Vagina (tissue), 2 donors: Measurements from ENCODE around the gene PI16. TPM values are rescaled to one million over a fixed set of nuclear protein-coding genes. Genes with fewer than 3 reads are reported as not detected.
A peak's percentile ranks its signal among the peaks of the same experiment; 100 is the strongest.
"Not testable (repeated sequence)": the region's sequence is repeated elsewhere in the genome, so short reads cannot be mapped to it uniquely, and the experiment has no call there.

Experiments
- DNase-seq, 2 donors: peaks; one replicate each; pipeline ENCODE4 v3.0.0-alpha.2; 2017; ENCODE audit errors: extremely low spot score in 2 of 2
- H3K27ac ChIP-seq: fragments of 200-600 bp; sonication (generic); one replicate; pipeline ENCODE4 v1.5.1; 2019
- H3K27me3 ChIP-seq: fragments of 200-600 bp; sonication (generic); one replicate; pipeline ENCODE4 v1.5.1; 2019
- H3K36me3 ChIP-seq, 2 donors: fragments of 200-600 bp; sonication (generic); one replicate each; pipeline ENCODE4 v1.5.1; 2017 to 2019
- H3K4me1 ChIP-seq: fragments of 200-600 bp; sonication (generic); one replicate; pipeline ENCODE4 v1.5.1; 2019
- H3K4me3 ChIP-seq, 2 donors: fragments of 200-600 bp; sonication (generic); 1 replicate in 1 of 2; 2 replicates in 1 of 2; pipeline ENCODE4 v1.5.1; 2016 to 2019
- H3K9me3 ChIP-seq: fragments of 200-600 bp; sonication (generic); one replicate; pipeline ENCODE4 v1.5.1; 2019
- CTCF ChIP-seq, 3 experiments: fragments of 450-650 bp in 2 of 3; fragments of 200-600 bp in 1 of 3; sonication (generic) in 1 of 3; IDR thresholded peaks; one replicate each; pipeline ENCODE4 v1.5.1; 2017 to 2019; ENCODE audit warnings: antibody characterized with exemption in 3 of 3, mild to moderate bottlenecking in 2 of 3, moderate library complexity in 2 of 3
- POLR2A ChIP-seq, 2 donors: fragments of 450-650 bp; IDR thresholded peaks; one replicate each; pipeline ENCODE4 v1.6.1; 2017; ENCODE audit warnings: antibody characterized with exemption in 2 of 2, mild to moderate bottlenecking in 2 of 2, moderate library complexity in 2 of 2
- POLR2AphosphoS5 ChIP-seq, 2 donors: sonication (generic); formaldehyde crosslinking; IDR thresholded peaks; one replicate each; pipeline ENCODE4 v1.9.0; 2017; ENCODE audit warnings: antibody characterized with exemption in 2 of 2, mild to moderate bottlenecking in 2 of 2, low read depth in 1 of 2; ENCODE audit not compliant: insufficient read depth in 1 of 2
- intact Hi-C: fragments of 100-400 bp; cut with DNase I; formaldehyde crosslinking; loops from one replicate; pipeline ENCODE4 v1.15.1; 2023
- total RNA-seq: library from RNA; depleted of rRNA; stranded (reverse); fragments of >200 nt; gene quantifications from one replicate; pipeline ENCODE4 v1.2.3, GENCODE V29; 2016

The PI16 gene
- total RNA-seq, 1 donor from 2014 or later, result 88.6 TPM

- no peak for TF ChIP-seq CTCF (IDR thresholded peaks at IDR 0.05)
- TF ChIP-seq POLR2A (IDR thresholded peaks at IDR 0.05), result no peak
- TF ChIP-seq POLR2AphosphoS5 (IDR thresholded peaks at IDR 0.05; ENCODE audit: insufficient read depth in 1 of 2, low read depth in 1 of 2), result no peak
- Histone ChIP-seq H3K27me3 (no peaks in the 10 kb centered on the region), H3K9me3 (no peaks in the 10 kb centered on the region), H3K27ac (no peak overlapping the region), H3K4me3 (no peak overlapping the region), H3K36me3 (no peaks in the 10 kb centered on the region), H3K4me1 (no peaks in the 10 kb centered on the region)
- no peak for DNase-seq
- intact Hi-C loops, result no loop called here
Observed at GRCh38 chr6:36947570-36948351, 6.8 kb upstream of the PI16 start.

DNA sequence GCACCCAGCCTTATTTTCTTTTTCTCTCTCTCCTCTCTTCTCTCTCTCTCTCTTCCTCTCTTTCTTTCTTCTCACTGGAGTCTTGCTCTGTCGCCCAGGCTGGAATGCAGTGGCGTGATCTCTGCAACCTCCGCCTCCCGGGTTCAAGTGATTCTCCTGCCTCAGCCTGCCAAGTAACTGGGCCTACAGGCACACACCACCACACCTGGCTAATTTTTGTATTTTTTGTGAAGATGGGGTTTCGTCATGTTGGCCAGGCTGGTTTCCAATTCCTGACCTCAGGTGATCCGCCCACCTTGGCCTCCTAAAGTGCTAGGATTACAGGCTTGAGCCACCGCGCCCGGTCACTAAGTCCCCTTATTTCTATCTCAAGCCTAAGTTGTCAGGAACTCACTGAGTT, 5.5 kb upstream of the PI16 start:
- intact Hi-C loops, H3K36me3 ChIP-seq, H3K4me1 ChIP-seq, H3K27me3 ChIP-seq, H3K27ac ChIP-seq, DNase-seq, H3K9me3 ChIP-seq, H3K4me3 ChIP-seq: not testable (repeated sequence)

- H3K4me1 ChIP-seq, result no peaks in the 10 kb centered on the region
- no peak for DNase-seq
- no peak overlapping the region for H3K27ac ChIP-seq
- intact Hi-C loops, result no loop called here
- H3K27me3 ChIP-seq, result no peaks in the 10 kb centered on the region
- TF ChIP-seq CTCF (IDR thresholded peaks at IDR 0.05) (no peak), POLR2A (IDR thresholded peaks at IDR 0.05) (no peak), POLR2AphosphoS5 (IDR thresholded peaks at IDR 0.05; ENCODE audit: insufficient read depth in 1 of 2, low read depth in 1 of 2) (no peak)
- no peaks in the 10 kb centered on the region for H3K36me3 ChIP-seq
- no peaks in the 10 kb centered on the region for H3K9me3 ChIP-seq
- no peak overlapping the region for H3K4me3 ChIP-seq
Observed at GRCh38 chr6:36949636-36950035, 4.9 kb upstream of the PI16 start.

GRCh38 chr6:36953931-36954261, 642 bp upstream of the PI16 start:
- no peak overlapping the region for H3K27ac ChIP-seq
- H3K36me3 ChIP-seq, result no peaks in the 10 kb centered on the region
- H3K4me3 ChIP-seq, result no peak overlapping the region
- no peaks in the 10 kb centered on the region for H3K9me3 ChIP-seq
- peaks cover 11% of the 10 kb centered on the region for H3K4me1 ChIP-seq
- intact Hi-C loops, result no loop called here
- TF ChIP-seq POLR2AphosphoS5 (IDR thresholded peaks at IDR 0.05; ENCODE audit: insufficient read depth in 1 of 2, low read depth in 1 of 2) (no peak), CTCF (IDR thresholded peaks at IDR 0.05) (no peak), POLR2A (IDR thresholded peaks at IDR 0.05) (no peak)
- no peak for DNase-seq
- H3K27me3 ChIP-seq, result no peaks in the 10 kb centered on the region

DNA sequence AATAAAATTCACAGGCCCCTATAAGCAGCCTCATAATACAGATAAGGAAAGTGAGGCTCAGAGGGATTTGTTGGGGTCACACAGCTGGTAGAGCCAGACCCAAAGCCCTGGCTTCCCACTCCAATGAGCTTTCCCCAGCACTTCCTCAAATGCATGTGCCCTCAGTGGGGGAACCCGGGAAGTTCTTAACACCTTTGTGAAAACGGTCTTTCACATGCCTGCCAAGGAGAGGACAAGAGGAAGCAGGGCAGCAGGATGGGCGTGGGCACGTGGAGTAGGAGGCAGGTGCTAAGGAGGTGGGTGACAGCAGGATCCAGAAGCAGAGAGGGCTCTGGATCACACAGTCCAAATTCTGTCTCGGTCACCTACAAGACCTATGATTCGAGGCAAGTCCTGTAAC, 598 bp downstream of the PI16 start:
- TF ChIP-seq CTCF (IDR thresholded peaks at IDR 0.05), result no peak
- TF ChIP-seq POLR2A (IDR thresholded peaks at IDR 0.05), result no peak
- no peak for TF ChIP-seq POLR2AphosphoS5 (IDR thresholded peaks at IDR 0.05; ENCODE audit: insufficient read depth in 1 of 2, low read depth in 1 of 2)
- Histone ChIP-seq H3K4me1 (peaks cover 15% of the 10 kb centered on the region), H3K9me3 (no peaks in the 10 kb centered on the region), H3K27me3 (no peaks in the 10 kb centered on the region), H3K27ac (peak overlapping the region; percentile 57), H3K36me3 (no peaks in the 10 kb centered on the region), H3K4me3 (peak overlapping the region; percentile 8 to 33)
- intact Hi-C loops, result no loop called here
- no peak for DNase-seq
